Thyroid gland (tissue), 4 donors: ENCODE measurements around the gene EPB41L4A.

Experiments
- CTCF ChIP-seq, 6 experiments: fragments of 200-600 bp in 3 of 6; fragments of 450-650 bp in 3 of 6; sonication (generic) in 3 of 6; IDR thresholded peaks; one replicate each; pipeline ENCODE4 v1.5.1; 2016 to 2019; ENCODE audit warnings: antibody characterized with exemption in 6 of 6, mild to moderate bottlenecking in 2 of 6, inconsistent platforms in 1 of 6, moderate library complexity in 1 of 6
- POLR2A ChIP-seq, 2 donors: fragments of 450-650 bp; IDR thresholded peaks; one replicate each; pipeline ENCODE4 v1.6.1; 2017; ENCODE audit warnings: antibody characterized with exemption in 2 of 2, mild to moderate bottlenecking in 2 of 2, moderate library complexity in 1 of 2

GRCh38 chr5:112374818-112375217, 44.3 kb downstream of the EPB41L4A start:
- TF ChIP-seq CTCF (IDR thresholded peaks at IDR 0.05) (no peak), POLR2A (IDR thresholded peaks at IDR 0.05) (no peak)
